Fibroblast of skin of abdomen (primary cell): ENCODE results near the gene AHCYL2. TPM values are rescaled to one million over a fixed set of nuclear protein-coding genes. Genes with fewer than 3 reads are reported as not detected.
A peak's percentile ranks its signal among the peaks of the same experiment; 100 is the strongest.

ENCODE experiments used
- DNase-seq: peaks from one replicate; pipeline ENCODE4 v3.0.0-alpha.2; 2013
- polyA plus RNA-seq, 2 experiments: library from polyadenylated mRNA; unstranded; fragments of 120-200 nt; gene quantifications; one replicate each; pipeline ENCODE4 v1.2.1, GENCODE V29; 2013; ENCODE audit not compliant: insufficient read length in 2 of 2

AHCYL2 gene
- polyA plus RNA-seq (2013, experiment 1 of 2; ENCODE audit: insufficient read length) = 5.9 TPM
- 4.7 TPM for polyA plus RNA-seq (2013, experiment 2 of 2; ENCODE audit: insufficient read length)

GRCh38 chr7:129224251-129225205 is at the start of gene AHCYL2:
AHCYL2 (plus strand) TSS chr7:129225030.
- peak; percentile 98 for DNase-seq

- DNase-seq = no peak
Observed at GRCh38 chr7:129176916-129177710, 47.7 kb upstream of the AHCYL2 start.

GRCh38 chr7:129184981-129185670 is 39.7 kb upstream of the AHCYL2 start:
- no peak for DNase-seq

- DNase-seq = no peak
Observed at GRCh38 chr7:129186749-129187260, 38.0 kb upstream of the AHCYL2 start.

GRCh38 chr7:129187681-129188371 is 37.0 kb upstream of the AHCYL2 start:
- DNase-seq = no peak

GRCh38 chr7:129188372-129188891 is 36.4 kb upstream of the AHCYL2 start, which contains the start of gene SMO:
SMO (plus strand) TSS chr7:129188633; CDS start chr7:129189152, 519 bp downstream.
- DNase-seq = peak; percentile 71

GRCh38 chr7:129188892-129189660 is 35.8 kb upstream of the AHCYL2 start:
- no peak for DNase-seq

GRCh38 chr7:129189661-129190310 is 35.0 kb upstream of the AHCYL2 start:
- DNase-seq = no peak

- DNase-seq = no peak
Observed at GRCh38 chr7:129191272-129191671, 33.6 kb upstream of the AHCYL2 start.

GRCh38 chr7:129193892-129194291 is 30.9 kb upstream of the AHCYL2 start:
- no peak for DNase-seq

- no peak for DNase-seq
Observed at GRCh38 chr7:129197771-129198170, 27.1 kb upstream of the AHCYL2 start.

GRCh38 chr7:129199406-129199805 is 25.4 kb upstream of the AHCYL2 start:
- DNase-seq = no peak

- no peak for DNase-seq
Observed at GRCh38 chr7:129202058-129202777, 22.6 kb upstream of the AHCYL2 start.

- no peak for DNase-seq
Observed at GRCh38 chr7:129203050-129203741, 21.6 kb upstream of the AHCYL2 start.

- no peak for DNase-seq
Observed at GRCh38 chr7:129205126-129205818, 19.6 kb upstream of the AHCYL2 start.

GRCh38 chr7:129205987-129206785 is 18.6 kb upstream of the AHCYL2 start:
- DNase-seq = no peak

GRCh38 chr7:129208667-129209066 is 16.2 kb upstream of the AHCYL2 start:
- no peak for DNase-seq
